Measurements from ENCODE around the gene UBE2E3.
A peak's percentile ranks its signal among the peaks of the same experiment; 100 is the strongest.
"Not testable (repeated sequence)": the region's sequence is repeated elsewhere in the genome, so short reads cannot be mapped to it uniquely, and the experiment has no call there.

UBE2E3 gene

DNA sequence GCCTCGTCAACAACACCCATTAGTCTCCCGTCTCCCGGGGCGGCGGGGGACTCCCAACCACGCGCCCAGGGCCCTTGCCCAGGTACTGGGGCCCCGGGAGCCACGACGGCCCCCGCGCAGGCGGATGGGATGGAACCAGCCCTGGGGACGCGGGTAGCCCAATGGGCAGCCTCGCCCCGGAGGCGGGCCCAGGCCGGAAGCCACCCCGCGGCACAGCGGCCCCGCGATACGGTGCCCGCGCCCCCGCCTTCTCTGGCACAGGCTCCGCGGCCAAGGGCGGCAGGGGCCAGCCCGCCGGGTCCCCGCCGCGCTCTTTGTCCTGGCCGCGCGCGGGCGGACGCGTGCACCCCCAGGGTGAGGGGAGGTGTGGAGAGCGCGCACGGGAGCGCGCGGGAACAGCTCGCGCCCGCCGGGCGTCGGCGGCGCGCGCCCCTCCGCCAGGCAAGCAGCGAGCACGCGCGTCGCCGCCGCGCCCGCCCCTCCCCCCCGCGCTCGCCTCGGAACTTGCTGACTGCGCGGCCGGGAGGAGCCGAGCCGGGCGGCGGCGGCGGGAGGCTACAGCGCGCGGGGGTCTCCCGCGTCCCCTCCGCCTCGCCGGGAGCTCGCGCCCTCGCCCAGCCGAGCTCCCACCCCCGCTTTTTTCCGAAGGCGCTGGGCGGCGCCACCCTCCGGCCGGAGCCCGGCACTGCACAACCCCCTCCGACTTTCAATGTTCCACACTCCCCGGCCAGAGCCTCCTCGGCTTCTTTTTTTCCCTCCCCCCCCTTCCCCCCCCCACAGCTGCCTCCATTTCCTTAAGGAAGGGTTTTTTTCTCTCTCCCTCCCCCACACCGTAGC, at the start of gene UBE2E3:
UBE2E3 (plus strand) TSS at position 500 of the 837 bp plus-strand sequence. CDS start 1,438 bp downstream, outside the sequence.
- DNase-seq (ENCODE audit: low read depth) = peak; percentile 53

DNA sequence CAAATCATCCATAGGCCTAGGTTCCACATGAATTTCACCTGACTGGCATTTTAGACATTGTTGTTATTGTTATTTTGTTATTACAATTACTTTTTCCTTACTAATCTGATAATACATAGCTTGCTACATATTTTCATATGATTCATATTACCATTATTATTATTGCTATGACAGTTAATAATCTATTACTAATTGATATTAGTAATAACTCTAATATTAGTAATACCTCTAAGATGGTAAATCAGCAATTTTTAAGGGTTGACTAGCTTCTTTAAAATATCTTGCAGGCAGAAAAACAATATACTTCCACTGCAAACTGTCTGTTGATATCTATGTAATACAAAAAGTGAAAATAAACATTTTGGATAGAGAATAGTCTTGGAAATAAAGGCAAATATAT, 48.6 kb upstream of the UBE2E3 start:
- no peak for DNase-seq (ENCODE audit: low read depth)

DNA sequence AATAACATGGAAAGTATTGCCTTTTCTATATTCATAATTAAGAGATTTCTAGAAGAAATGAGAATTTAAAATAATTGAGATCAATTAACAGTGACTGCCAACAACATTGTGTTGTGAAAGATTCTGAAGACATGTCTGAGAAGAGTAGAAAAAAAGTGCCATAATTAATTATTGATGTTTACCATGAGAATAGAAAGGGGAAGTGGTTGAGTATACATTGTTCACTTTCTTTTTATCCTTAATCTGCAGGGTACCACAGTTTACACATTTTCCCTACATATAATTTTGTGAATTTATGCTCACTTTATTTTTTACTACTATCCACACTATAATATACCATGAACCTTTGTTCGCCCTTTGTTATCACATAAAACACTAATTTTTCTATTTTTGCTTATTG, 47.1 kb upstream of the UBE2E3 start:
- no peak for DNase-seq (ENCODE audit: low read depth)

DNA sequence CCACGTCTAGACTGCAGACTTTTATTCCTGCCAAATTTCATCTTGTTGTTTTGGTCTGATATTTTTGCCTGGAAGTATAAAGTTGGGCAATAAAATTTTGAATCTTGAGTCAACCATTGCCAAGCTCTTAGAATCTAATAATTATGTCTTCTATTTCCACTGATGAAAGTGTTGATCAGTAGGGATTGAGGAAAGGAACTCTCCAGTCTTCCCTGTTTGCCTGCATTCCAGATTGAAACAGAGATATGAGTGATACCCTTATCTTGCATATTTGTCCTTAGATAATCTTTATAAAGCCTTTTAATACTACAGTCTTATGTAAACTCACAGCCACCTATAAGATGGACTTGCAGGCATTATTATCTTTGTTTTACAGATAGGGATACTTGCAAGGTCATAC, 45.5 kb upstream of the UBE2E3 start:
- DNase-seq (ENCODE audit: low read depth) = no peak

DNA sequence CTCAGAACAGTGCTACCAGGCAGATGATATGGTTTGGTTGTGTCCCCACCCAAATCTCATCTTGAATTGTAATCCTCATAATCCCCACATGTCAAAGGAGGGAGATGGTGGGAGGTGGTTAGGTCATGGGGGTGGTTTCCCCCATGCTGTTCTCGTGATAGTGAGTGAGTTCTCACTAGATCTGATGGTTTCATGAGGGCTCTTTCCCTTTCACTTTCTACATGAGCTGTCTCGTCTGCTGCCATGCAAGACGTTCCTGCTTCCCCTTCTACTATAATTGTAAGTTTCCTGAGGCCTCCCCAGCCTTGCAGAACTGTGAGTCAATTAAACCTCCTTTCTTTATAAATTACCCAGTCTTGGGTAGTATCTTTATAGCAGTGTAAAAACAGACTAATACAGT, 42.9 kb upstream of the UBE2E3 start:
- DNase-seq (ENCODE audit: low read depth) = not testable (repeated sequence)

DNA sequence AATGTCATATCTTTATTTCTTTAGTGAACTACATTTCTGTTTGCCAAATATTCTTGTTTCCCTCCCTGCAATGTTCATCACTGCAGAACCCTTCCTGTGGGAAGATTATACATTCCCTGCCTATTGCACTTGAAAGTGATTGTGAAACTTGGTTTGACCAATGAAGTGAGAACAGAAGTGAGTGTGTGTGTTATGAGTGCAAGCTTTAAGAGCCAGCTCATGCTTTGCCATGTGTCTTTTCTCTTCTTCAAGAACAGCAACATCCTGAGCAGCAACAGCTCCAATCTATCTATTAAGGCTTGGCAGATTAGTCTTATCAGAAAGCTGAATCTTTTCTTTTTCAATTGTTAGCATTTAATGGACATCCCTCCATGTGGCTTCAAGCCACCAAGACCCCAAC, 42.0 kb upstream of the UBE2E3 start:
- no peak for DNase-seq (ENCODE audit: low read depth)

DNA sequence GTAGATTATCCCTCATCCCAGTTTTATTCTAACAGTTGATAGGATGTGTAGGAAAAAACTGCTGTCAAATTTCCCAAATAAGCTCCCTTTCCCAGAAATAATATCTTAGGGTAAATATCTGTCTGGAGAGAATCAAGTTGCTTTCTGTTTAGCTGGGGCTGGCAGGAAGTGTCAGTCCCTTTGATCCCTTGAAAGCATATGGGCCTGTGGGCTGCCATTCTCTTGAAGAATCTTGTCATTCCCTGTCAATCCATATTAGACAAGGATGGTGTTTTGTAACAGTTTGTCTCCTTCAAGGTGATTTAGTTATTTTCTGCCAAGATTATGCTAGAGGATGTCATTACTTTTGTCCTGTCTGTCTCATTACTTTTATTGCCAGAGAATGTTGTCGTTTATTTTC, 37.1 kb upstream of the UBE2E3 start:
- DNase-seq (ENCODE audit: low read depth) = no peak

DNA sequence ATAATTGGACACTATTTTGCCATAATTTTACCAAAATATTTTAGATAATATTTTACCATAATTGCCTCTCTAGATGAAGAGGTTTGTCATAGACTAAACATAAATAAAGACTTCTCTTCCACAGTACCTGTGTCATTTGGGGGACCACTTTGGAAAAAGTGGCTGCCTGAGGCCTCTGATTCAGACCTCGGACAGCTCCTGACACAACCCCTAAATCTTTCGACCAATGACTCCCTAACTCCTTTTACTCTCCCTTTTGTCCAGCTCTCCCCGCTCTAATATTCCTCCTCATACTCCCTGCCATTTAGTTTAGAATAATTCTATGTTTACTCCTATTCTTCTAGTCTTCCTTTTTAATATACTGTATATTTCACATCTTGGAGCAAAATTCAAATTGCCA, 36.0 kb upstream of the UBE2E3 start:
- DNase-seq (ENCODE audit: low read depth) = no peak

DNA sequence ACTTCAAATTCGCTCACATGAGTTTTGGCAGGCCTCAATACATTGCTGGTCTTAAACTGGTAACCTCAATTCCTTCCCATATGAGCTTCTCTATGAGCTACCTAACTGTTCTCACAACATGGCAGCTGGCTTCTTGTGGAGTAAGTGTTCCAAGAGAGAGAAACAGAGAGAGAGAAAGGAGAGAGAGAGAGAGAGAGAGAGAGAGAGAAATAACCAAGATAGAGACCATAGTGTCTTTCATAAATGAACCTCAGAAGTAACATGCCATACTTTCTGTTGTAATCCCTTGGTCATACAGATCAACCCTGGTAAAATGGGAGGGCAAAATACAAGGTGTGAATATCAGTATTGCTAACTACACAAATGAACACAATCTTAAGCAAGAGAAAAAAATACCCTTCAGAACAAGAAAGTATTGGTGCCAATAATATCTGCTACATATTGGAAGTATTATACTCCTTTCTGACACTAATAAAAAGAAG, 33.2 kb upstream of the UBE2E3 start:
- no peak for DNase-seq (ENCODE audit: low read depth)

DNA sequence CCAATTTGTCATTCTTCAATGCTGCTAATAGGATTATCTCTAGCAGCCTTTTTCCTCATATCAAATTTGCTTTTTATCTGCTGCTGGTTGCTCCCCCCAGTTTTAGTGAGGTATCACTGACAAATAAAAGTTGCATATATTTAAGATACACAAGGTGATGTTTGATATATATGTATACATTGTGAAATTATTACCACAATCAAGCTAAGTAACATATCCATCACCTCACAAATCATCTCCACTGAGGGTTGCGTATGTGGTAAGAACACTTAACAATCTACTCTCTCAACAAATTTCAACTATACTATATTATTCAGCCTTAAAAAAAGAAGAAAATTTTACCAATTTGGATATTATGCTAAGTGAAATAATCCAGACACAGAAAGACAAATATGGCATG, 30.5 kb upstream of the UBE2E3 start:
- DNase-seq (ENCODE audit: low read depth) = no peak

DNA sequence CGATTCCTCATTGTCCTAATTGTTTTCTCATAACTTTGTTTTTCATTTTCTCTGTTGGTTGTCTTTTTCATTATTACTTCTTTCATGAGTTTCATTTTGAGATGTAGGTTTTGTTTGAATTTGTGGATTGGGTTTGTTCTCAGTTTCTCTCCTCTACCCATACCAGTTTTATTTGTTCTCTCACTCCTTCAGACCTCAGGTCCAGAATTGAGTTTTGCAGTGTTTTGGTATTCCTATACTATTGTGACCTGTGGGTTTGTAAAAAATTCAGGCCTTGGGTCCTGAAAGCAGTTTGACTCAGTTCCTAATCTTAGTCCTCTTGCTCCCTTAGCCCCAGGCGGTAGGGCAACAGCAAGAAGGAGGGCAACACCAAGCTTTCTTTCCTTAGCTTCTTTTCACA, 28.3 kb upstream of the UBE2E3 start:
- no peak for DNase-seq (ENCODE audit: low read depth)

DNA sequence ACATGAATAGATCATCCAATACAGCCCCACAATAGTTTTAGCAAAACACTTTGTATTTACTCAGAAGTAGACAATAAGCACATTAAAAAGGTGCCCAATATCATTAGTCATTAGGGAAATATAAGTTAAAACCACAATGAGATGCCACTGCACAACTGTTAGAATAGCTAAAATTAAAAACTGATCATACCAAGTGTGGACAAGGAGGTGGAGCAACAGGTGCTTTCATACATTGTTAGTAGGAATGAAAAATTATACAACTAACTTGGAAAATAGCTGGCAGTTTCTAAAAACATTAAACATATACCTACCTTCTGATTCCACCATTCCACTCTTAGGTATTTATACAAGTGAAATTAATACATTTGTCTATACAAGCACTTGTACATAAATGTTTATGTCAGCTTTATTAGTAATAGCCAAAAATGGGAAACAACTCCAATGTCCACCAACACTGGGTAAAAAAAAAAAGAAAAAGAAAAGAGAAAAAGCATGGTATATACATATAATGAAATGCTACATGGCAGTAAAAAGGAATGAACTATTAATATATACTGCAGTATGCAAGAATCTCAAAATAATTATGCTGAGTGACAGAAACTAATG, 27.6 kb upstream of the UBE2E3 start:
- no peak for DNase-seq (ENCODE audit: low read depth)

DNA sequence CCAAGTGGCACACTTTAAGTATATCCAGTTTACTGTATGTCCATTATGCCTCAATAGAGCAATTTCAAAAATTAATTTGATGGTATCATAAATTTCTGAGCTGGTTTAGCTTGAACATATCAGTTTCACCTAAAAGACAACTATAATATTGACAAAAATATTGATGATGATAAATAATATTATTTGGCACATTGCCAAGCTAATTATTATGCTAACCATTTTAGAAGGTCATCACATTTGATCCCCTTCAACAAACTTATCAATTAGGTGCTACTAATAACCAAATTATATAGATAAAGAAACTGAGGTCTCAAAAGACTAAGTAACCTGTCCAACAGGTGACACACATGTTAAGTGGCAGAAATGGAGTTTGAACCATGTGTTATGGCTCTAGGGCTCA, 26.9 kb upstream of the UBE2E3 start:
- no peak for DNase-seq (ENCODE audit: low read depth)

DNA sequence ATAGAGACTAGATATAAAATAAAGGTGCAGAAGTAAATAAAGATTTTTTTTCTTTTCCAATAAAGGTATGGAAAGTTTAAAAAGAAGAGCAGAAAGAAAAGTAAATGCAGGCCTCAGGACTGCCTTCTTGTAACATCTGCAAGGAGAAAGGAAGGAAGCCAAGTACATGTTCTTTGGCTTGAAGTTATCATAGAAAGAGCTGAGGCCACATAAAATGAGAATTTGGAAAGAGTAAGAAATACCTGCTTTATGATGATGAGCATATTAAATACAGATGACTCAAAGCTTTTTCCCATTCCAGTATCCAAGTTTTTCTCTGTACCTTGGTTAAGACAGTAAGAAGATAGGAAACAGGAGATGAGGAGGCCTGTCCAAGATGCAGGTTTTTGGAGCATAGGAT, 25.3 kb upstream of the UBE2E3 start:
- DNase-seq (ENCODE audit: low read depth) = no peak

DNA sequence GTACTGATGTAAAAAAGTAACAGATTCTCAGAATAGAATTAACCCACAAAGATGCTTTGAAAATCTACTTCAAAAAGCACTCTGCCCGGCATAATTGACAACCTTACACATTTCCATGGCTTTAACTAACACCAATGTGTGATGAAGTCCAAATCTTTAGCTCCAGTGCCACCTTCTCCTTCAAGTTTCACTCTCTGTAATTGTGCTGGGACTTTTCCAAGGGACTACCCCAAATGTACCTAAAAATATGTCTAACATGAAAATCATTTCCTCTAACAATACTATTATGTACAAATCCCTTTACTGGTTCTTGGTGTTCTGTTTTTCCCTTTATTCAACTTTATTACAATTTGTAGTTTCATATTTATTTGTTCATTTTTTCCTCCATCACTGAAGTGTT, 20.6 kb upstream of the UBE2E3 start:
- no peak for DNase-seq (ENCODE audit: low read depth)

DNA sequence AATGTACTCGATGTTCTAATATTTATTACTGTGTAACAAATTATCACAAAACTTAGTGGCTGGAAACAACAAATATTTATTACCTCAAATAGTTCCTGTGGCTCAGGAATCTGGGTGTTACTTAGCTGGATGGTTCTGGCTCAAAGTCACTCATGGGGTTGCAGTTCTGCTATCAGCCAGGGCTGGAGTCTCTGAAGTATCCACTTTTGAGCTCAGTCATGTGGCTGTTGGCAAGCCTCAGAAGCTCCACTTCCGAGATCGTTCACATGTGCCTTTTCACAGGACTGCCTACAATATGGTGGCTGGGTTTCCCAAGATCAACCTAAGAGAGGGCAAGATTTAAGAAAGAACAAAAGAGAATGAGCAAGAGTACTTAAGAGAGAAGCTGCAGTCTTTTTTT, 19.4 kb upstream of the UBE2E3 start:
- DNase-seq (ENCODE audit: low read depth) = no peak

DNA sequence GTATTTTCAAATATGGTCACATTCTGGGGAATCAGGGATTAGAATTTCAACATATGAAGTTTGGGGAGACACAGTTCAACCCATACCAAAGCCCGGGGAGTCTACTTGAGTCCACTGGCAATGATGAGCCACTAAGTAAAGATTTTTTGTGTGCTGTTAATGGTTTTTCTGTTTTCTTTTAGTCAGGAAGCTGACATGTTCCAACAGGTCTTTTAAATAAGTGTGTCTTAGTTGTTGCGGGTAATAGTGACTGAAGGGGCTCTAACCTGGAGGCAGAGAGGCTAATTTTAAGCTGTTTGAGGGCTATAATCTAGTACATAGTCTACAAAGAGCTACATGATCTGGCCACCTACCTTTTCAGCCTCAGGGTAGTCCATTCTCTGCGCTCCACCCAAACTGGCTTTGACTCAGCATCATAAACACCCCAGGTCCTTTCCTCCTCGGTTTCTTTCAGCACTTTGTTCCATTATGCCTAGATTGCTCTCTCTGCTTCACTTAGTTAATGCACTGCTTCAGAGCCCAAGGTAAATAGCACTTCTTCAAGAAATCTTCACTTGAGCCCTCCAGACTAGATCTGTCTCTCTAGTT, 17.6 kb upstream of the UBE2E3 start:
- no peak for DNase-seq (ENCODE audit: low read depth)

DNA sequence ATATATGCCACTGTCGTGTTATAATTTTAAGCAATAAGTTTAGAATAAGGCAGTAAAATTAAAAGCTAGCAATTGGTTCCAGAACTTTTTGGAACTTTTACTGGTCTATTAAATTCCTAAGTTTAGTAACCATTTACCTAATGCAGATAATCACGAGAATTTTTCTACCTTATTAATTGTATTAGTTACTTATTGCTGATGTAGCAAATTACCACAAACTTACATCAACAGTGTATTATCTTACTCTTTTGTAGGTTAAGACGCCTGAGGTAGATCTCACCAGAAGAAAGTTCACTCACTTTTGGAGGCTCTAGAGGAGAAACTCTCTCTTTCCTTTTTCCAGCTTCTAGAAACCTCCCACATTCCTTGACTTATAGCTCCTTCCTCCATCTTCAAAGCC, 14.0 kb upstream of the UBE2E3 start:
- DNase-seq (ENCODE audit: low read depth) = no peak

DNA sequence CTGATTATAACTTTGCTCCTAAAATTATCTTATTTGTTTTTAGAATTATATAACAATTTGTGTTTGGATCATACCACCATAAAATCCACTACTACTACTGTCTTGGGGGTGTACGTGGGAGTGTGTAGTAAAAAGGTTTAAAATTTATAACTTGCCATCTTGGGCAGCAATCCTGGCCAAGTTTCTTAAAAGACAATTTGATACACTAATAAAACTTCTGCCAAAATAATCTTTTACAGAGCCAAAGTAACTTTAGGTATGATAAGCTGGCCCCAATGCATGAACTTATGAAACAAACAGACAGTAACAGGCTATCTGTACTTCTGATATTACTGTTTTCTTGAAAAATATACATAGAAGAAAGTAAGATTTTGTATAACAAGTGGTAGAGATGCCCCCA, 11.3 kb upstream of the UBE2E3 start:
- DNase-seq (ENCODE audit: low read depth) = no peak

DNA sequence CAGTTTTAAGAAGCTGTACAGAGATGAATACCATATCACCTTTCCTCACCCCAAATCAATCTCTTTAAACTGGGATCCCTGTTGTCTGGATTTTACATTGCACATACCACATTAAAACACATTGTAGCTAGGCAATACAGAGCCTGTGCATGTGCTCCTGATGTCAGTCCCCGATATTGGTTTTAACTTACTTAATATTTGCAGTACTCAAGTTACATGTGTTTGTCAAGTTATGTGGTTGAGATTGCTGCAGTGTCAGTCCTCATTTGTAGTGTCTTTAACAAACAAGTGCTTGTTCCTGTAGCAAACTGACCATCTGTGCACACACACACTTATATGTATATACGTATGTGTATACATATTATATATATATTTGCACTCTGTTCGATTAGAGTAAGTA, 10.4 kb upstream of the UBE2E3 start:
- no peak for DNase-seq (ENCODE audit: low read depth)

DNA sequence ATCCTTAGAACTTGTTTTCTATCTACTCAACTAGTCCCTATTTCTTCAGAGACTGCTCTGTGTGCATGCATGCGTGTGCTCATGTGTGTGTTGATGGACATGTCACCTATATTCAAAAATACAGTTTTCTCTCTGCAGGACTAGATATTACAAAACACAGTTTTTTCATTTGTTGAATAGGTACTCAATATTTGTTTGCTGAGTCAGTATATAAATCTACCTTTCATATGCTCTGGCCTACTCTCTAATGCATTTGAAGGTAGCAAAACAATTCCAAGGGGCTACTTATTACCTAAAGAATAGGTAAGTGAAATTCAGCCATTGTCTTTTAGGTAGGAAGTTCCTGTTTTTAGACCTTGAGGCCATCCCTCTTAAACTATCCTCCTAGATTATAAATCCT, 8.6 kb upstream of the UBE2E3 start:
- DNase-seq (ENCODE audit: low read depth) = no peak

DNA sequence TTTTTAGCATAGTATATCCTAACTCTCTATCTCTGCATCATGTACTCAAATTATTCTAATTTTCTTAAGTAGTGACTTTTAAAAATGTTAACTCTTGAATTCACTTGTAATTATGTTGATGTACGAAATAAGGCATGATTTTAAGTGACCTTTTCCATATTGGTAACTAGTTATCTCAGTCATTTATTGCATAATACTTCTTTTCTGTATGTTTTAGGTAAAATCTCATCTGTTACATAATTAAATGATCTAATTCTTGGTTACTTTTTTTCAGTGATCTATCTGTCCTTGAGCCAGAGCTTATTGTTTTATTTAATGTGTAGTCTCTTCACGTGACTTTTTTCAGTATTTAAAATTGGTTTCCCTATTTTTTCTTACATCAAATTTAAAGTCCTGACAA, 4.8 kb upstream of the UBE2E3 start:
- DNase-seq (ENCODE audit: low read depth) = no peak

All from T-helper 22 cell (primary cell).